Stimulated activated CD4-positive, alpha-beta T cell treated with anti-CD3 and anti-CD28 coated beads, TNF-alpha, amount 100 ng/mL, for 24 hours (primary cell): Measurements from ENCODE around the gene PPAT.
"Not testable (repeated sequence)": the region's sequence is repeated elsewhere in the genome, so short reads cannot be mapped to it uniquely, and the experiment has no call there.

Source experiments
- DNase-seq, 3 experiments: peaks; one replicate each; pipeline ENCODE4 v3.0.0-alpha.2; 2020; ENCODE audit warnings: low read depth in 3 of 3

PPAT gene

DNA sequence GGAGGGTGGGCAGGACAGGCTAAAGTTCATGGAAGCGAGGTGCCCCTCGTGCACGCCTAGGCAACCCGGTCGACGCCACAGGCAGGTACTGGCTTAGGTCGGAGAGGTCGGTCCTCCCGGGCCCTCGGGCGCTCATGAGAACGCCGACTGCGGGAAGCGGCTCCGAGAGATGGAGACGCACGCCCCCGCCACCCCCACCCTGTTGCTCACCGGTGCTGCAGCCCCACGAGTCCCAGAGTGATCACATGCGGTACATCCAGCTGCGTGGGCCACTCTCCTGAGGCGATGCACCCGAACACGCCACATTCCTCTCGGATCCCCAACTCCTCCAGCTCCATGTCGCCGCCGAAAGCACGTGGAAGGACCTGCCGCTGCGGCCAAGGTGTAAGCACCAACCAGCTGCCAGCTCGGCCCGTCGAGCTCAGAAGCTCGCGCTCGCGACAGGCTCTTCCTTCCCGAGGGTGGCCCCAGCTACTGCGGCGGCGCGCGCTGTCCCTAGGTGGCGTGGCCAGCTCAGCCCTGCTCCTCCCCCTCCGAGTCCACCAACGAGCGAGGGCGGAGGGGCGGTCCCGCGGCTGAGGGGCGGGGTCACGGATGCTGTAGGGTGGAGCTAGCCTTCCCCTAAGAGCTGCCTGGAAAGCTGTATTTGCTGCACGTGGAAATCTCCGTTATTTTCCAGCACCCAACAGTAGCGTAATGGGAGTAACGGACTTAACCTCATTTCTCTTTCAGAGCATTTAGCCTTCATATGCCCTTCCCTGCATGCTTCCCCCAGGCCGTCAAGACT is at the start of gene PPAT:
Gene PPAT, minus strand, starts transcription at position 476 of the 787 bp plus-strand sequence. Its CDS starts 138 bp downstream, at position 338.
- peak; percentile 98 for DNase-seq

DNA sequence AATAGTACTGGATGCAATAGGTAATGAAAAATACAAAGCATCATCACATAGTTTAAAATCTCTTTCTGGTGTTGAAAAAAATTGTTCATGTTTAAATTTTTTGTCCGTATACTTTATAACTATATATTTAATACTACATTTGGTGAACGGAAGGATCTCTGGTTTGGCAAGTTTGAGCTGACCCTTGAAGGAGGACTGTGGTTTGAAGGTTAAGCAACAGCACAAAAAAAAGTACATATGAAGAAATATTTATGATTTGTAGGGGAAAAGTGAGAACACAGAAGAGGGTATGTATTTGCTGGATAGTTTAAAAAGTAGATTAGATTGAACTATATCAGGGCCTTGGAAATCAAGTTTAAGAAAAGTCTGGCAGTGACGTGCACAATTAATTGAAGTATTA is 45.3 kb upstream of the PPAT start:
- no peak for DNase-seq

DNA sequence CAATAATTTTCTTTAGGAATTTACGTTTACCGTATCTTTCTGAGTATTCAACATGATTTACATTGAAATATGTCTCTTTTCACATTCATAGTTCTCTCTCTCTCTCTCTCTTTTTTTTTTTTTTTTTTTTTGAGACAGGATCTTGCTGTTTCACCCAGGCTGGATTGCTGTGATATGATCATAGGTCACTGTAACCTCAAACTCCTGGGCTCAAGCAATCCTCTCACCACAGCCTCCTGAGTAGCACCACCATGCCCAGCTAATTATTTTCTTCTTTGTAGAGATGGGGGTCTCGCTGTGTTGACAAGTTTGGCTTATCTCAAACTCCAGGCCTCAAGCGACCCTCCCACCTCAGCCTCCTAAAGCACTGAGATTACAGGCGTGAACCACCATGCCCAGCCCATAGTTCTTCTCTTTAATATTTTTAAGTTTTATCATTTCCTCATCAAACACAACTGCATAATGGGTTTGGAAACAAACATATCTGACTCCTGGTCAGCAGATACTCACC is 41.8 kb upstream of the PPAT start:
- DNase-seq, result no peak

DNA sequence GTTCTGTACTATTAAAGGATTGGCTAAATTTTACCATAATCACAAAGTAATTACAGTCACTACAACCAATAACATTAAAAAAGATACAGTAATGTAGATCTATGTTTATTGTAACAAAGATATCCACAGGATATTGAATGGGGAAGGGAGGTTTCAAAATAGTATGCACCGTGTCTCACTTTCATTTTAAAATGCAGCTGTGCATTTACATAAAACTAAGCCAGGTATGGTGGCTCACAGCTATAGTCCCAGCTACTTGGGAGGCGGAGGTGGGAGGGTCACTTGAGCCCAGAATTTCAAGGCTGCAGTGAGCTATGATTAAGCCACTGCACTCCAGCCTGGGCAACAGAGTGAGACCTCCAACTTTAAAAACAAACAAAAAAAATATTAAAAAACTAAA is 40.5 kb upstream of the PPAT start:
- no peak for DNase-seq

DNA sequence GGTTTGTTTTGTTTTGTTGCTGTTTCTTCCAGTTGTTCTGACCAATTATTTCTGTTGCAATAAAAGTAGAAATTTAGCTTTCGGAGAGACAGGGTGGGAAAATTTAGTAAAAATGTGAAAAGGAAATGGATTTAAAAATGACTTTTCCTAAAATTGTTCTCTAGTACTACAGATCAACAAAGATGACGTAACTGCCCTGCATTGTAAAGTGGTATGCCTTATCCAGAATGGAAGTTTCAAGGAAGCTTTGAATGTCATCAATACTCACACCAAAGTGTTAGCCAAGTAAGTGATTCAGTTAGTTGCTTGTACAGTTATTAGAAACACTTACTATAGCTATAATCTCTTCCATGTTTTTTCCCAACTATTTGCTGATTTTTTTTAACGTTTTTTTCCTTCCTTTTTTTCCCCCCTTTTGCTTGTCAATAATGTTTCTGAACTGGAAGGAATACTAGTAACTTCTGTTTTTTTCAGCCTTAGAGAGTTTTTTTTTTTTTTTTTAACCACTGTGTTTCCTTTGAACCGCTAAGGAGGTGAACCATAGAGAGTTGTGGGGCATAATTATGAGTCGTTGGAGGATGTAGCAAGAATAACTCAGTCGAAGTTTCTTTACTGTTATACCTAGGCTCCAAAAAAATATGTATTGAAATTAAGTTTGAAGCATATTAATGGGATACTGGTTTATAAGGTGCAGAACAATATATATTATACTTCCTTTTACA is 34.2 kb upstream of the PPAT start:
- DNase-seq, result no peak

DNA sequence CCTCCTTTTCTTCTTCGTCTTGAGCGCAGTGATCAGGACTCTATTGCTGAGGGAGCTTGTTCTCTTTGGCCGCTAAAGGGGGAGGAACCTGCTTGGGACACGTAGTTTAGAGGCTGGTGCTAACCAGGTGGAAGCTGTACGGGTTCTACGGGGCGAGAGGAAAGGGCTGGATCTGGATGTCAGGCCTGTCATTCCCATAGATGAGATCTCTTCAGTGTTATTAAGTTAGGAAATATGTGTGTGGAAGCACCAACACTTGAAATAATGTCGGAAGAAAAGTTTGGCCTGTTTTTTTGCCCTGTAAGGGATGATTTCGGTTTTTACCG is 32.6 kb upstream of the PPAT start:
- DNase-seq, result peak in 1 of 3 experiments; percentile 24

DNA sequence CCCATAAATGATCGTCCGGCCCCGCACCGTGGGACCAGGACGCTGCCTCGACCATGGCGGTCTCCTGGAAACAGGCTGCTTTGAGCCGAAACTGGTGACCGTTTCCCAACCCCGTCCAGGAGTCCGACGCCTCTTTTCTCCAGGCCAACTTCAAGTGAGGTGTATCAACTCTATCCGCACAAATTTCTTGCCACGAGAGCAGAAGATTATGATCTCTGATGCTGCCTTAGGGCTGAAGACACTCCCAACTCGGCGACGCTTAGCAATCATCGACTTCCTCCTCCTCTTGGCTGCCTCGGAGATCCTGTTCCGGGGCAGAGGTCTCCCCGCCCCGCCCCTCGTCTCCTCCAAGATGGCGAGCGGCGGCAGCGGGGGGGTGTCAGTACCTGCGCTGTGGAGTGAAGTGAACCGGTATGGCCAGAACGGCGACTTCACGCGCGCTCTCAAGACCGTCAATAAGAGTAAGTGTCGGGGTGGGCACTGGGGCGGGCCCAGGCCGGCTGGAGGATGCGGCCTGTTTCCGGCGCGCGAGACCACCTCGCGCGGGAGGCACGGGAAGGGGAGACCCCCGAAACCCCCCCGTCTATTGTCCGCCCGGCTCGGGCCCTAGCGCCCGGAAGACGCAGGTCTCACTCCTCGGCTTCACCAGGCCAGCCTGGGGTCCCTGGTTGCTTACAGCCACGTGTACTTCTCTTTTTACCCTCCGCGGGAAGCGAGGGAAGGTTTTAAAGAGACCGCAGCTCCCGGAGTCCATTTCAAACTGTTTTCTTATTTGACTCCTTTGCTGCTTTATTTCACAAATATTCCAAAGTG is 32.1 kb upstream of the PPAT start, which contains the start of gene SRP72:
Gene SRP72, plus strand, starts transcription at position 334 of the 813 bp plus-strand sequence. Its CDS starts 19 bp downstream, at position 353.
- DNase-seq, result peak; percentile 77 to 84 (median 80)

DNA sequence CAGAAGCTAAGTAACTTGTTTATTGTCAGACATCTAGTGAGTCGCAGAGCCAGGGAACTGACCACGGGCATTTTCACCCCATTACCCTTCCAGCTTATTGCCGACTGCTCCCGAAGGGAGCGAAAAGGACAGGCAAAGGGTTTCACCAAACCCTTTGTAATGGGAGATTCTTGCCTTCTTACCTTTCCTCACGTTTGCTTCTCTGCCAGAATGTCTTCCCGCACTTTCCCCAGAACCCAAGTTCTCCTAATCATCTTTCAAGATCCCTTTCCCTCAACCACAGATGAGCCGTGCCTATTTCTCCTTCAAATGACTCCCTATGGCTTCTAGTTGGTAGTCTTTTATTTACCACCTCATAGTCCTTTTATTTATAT is 31.5 kb upstream of the PPAT start:
- no peak for DNase-seq

DNA sequence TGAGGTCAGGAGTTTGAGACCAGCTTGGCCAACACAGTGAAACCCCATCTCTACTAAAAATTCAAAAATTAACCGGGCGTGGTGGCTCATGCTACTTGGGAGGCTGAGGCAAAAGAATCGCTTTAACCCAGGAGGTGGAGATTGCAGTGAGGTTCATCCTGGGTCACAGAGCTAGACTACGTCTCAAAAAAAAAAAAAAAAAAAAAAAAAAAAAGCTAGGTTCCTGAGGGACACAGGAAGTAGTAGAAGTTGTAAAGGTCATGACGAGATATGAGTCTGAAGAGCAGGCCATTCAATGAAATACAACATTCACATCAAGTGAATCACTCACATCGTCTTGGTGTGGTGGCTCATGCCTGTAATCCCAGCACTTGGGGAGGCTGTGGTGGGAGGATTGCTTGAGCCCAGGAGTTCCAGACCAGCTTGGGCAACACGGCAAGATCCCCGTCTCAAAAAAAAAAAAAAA is 30.9 kb upstream of the PPAT start:
- not testable (repeated sequence) for DNase-seq

DNA sequence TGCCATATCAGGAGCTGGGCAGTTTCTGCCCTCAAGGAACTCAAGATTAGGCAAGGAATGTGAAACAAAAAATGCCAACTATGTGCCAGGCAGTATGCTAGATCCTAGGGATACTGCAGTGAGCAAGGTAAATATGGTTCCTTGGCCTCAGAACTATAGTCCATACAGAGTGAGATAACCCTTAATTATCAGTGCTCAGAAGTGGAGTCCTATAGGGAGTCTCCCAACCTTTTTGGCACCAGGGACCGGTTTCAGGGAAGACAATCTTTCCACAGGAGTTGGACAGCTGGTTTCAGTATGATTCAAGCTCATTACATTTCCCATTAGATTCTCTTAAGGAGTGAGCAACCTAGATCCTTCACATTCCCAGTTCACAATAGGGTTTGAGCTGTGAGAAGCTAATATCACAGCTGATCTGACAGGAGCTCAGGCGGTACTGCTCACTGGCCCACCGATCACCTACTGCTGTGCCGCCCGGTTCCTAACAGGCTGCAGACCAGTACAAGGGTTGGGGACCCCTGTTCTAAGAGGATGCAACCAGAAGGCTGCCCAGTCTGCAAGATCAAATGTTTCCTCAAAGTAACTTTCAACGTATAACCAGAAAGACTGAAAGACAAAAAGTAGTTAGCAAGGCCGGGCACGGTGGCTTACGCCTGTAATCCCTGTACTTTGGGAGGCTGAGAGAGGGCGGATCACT is 30.3 kb upstream of the PPAT start:
- peak in 1 of 3 experiments; percentile 5 for DNase-seq

DNA sequence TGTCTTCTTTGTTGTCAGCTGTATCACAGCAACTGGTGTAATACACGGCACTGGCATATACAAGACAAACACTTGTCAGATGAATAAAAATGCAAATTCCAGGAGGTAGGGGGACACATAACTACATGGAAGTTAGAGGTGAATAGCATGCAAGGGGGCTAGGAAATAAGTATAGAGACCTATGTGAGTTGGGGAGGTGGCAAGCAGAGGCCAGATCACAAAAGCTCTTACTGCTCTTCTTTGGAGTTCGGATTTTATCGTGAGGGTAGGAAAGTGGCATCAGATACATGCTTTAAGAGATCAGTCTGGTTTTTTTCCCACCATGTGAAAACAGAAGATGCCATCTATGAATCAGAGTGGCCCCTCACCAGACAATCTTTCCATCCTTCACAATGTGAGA is 29.2 kb upstream of the PPAT start:
- DNase-seq, result no peak

DNA sequence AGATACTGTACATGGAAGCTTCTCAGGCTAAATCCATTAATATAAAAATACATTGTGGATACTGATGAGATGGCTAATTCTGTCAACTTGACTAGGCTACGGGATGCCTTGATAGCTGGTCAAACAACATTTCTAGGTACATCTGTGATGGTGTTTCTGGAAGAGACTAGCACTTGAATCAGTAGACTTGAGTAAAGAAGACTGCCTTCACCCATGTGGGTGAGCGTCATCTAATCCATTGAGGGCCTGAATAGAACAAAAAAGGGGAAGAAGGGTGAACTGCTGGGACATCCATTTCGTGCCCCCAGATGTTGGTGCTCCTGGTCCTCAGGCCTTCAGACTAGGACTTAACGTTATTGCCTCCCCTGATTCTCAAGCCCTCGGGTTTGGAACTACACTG is 28.3 kb upstream of the PPAT start:
- no peak for DNase-seq

DNA sequence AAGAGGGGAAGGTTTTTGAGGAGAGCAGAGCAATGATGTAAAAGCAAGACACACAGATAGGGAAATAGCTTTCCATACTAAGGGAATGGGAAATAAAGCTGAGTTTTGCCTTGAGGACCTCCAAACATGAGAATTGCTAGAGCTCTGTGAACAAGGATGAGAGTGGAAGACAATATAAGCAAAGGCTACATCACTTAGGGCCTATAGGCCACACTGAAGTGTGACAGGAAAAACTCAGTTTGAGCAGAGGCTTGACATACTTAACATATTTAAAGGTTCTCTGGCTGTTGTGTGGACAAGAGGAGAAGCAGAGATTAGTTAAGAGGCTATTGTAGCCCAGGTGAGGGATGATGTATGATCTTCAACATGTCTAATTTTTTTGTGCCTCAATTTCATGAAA is 26.7 kb upstream of the PPAT start:
- no peak for DNase-seq

DNA sequence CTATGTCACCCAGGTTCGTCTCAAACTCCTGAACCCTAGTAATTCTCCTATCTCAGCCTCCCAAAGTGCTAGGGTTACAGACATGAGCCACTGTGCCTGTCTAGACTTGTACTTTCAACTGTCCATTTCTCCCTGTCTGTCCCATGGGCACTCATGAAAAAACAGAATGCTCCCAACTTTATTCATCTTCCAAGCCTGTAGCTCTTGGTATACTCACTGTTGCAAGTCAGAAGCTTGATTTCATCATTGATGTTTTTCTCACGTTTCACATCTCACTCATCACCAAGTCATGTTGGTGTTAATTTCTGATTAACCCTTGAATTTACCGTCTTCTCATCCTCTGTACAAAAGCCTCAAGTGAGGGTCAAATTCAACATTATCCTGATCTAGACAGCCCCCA is 24.7 kb upstream of the PPAT start:
- no peak for DNase-seq

DNA sequence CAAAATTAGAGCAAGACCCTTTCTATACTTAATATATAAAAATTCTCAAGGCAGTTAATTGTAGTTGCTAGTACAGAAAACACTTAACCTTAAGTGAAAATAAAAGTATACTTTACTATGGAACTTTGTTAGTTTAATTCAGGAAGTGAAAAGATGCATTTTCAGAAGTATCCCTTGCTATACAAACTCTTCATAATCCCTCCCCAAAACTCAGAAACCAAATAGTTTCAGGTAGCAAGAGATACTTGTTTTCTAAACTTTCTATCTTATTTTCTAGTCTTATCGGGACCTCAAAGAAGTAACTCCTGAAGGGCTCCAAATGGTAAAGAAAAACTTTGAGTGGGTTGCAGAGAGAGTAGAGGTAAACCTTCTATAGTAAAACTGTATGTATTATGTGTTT is 14.9 kb upstream of the PPAT start:
- no peak for DNase-seq

DNA sequence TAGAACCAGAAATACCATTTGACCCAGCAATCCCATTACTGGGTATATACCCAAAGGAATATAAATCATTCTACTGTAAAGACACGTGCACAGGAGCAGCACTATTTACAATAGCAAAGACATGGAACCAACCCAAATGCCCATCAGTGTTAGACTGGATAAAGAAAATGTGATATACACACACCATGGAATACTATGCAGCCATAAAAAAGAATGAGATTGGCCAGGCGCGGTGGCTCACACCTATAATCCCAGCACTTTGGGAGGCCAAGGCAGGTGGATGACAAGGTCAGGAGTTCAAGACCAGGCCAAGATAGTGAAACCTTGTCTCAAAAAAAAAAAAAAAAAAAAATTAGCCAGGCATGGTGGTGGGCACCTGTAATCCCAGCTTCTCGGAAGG is 14.1 kb upstream of the PPAT start:
- DNase-seq, result not testable (repeated sequence)

DNA sequence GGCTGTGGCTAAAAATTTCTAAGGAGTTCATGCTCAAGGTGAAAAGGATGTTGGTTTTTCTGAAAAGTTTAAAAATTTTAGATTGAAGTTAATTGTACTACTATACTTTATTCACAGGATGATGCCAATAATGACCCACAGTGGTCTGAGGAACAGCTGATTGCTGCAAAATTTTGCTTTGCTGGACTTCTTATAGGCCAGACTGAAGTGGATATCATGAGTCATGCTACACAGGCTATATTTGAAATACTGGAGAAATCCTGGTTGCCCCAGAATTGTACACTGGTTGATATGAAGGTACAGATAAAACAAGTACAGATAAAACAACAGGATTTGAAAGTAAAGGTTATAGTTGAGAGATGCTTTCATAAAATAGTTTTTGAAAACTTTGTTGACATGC is 12.9 kb upstream of the PPAT start:
- DNase-seq, result no peak

DNA sequence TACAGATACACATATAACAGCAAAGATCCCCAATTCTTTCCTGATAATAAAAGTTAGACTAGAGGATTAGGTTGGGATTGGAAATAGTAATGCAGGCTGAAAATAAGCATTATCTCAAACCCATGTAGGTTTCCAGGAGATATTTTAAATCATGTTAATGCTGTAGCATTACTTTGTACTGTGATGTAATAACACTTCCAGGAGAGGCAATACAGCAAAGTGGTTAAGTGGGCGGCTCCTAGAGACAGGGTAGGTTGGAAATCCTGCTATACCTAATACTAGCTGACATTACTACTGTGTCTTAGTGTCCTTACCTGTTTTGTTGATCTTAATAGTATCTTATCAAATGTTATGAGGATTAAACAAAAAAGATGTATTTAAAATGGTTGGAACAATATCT is 10.3 kb upstream of the PPAT start:
- DNase-seq, result no peak

DNA sequence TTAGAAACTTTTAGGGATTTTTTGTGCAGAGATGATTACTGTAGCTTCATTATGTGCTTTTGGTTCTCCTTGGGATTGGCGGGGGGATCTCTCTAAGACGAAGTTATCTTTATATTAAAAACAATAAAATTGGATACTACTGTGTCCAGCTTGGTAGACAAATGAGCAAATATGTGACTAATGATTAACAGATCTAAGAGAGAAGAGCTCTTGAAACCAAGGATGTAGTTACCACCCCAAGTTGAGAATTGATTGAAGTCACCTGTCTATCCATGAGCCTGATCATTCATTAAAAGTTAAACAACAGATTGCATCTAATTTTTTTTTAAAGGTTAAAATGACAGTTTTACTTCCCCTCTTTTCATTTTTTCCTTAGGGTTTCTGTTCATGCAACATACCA is 9.3 kb upstream of the PPAT start:
- no peak for DNase-seq

DNA sequence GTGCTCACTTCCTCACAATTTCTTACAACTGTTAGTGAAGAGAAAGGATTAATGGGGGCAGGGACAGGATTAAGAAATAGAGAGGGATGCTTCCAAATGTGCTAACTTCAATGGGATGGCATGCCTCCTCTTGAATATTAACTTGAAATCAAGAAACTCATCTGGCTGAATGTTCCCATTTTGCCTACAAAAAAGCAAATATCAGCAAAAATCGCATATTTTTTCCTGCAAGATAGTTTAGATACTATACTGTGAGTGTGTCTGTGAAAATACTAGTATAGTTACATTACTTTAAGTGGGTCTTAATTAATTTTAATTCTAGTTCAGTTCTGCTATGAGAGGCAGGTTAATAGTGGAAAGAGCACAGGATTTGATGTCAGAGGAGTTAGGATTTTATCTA is 5.6 kb upstream of the PPAT start:
- DNase-seq, result no peak

DNA sequence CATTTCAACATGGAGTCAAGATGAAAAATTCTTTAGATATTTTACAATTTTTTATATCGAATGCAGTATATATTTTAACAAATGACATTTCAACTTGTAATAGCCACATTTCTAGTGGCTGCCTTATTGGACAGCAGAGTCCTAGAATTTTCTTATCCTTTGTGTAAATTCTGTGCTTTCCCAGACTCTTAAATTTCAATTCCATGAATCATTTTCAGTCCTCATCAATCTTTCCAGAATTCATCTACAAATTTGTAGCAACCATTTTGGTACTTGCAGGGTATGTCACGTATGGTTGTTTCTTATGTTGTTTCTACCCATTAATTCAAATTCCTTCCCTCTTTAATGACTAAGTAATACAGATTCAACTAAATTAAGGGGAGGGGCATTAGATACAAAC is 3.4 kb upstream of the PPAT start:
- no peak for DNase-seq
